HG02943 (cell line): ENCODE results near the gene MTMR6.
"Not testable (repeated sequence)": the region's sequence is repeated elsewhere in the genome, so short reads cannot be mapped to it uniquely, and the experiment has no call there.

ENCODE experiments used
- ATAC-seq: cut with Tn5 transposase; IDR thresholded peaks from one replicate; pipeline ENCODE4 v1.9.1; 2021; ENCODE audit warnings: mild to moderate bottlenecking, low read depth, moderate library complexity; ENCODE audit not compliant: unreplicated experiment

Gene MTMR6

DNA sequence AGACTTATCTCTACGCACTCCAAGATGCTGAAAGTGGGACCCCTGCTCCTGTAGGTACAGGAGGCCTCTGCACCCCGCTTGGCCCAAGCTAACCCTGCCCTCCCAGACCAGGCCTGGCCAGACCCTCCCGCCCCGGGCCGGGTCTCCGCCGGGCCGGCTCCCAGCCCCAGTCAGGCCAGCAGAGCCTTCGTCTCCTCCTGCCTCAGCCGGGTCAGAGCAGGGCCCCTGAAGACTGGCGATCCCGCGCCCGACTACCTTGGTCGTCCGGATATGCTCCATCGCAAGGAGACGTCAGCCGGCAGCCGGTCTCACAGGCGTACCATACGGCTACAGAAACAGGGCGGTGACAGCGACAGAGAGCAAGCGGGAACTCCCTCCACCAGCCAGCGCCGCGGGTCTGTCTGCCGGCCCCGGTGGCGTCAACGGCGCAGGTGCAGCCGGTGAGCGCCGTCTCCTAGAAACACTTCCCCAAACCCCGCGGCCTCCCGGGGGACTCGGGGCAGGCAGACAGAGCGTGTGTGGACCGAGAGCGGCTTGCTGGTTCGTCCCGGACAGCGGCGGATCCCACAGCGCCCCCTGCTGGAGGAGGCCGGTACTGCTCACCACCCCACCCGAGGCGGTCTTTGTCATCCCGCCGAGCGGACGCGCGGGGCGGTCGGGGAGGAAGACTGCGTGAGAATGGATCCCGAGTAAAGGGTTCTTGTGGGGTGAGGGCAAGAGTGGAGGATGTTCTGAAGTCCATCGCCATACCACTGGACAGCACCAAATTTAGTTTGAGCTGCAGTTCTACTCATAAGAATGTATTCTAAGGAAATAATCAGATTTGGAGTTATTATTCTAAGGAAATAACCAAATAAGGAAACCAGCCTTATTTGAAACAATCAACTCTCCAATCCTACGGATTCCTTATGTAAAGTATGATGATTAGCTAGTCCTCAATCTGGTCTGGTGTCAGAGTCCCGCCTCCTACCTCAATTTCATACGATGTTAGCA lies at the start of gene MTMR6:
Gene MTMR6, minus strand, starts transcription at position 520 of the 993 bp plus-strand sequence. Its CDS starts 241 bp downstream, at position 279.
- ATAC-seq: peak; percentile 97

DNA sequence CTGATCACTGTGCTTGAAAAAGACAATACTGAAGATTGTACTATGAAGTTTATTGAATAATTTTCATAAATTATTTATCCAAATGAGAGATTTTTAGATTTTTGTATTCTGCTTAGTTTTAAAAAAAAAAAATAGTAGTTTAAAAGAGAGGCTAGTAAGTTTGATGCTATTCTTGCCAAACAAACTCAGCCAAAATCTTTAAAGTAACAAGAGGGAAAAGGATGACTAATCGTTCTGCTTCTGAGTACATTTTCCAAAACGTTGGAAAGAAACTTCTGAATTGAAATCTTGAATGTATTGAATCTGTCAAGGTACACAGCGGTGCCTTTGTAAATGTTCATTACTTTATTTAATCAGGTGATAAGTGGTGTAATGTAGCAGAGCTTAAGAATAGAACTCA lies 48.6 kb upstream of the MTMR6 start:
- no peak for ATAC-seq

- ATAC-seq: no peak
These were observed 43.3 kb upstream of the MTMR6 start for GRCh38 chr13:25330541-25330940.

DNA sequence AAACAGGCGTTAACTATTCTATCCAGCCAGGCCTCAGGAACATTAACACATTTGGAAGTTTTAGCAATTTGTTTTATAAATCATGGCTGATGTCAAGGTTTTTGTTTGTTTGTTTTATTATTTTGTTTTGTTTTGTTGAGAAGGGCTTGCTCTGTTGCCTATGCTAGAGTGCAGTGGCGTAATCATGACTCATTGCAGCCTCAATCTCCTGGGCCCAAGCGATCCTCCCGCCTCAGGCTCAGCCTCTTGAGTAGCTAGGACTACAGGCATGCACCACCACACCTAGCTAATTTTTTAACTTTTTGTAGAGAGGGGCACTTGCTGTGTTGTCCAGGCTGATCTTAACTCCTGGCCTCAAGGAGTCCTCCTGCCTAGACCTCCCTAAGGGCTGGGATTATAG lies 42.4 kb upstream of the MTMR6 start:
- ATAC-seq: no peak

DNA sequence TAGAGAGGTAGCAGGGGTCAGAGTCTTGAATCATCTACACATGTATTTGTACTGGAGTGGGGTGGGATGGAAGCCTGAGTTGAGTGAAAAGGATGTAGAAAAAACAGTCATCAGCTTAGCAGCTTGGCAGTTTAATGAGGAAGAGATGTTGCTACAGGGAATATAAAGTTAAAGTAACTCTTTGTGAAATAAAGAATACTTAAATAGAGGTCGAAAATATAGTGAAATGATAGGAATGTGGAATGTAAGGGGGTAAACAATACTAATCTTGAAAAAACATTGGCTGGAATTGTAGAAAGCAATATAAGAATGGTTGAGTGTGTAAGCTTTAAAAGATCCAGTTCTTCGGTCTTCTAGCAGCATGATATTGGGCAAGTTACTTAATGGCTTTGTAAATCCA lies 36.8 kb upstream of the MTMR6 start:
- no peak for ATAC-seq

GRCh38 chr13:25319771-25320170 lies 32.5 kb upstream of the MTMR6 start:
- ATAC-seq: no peak

- ATAC-seq: not testable (repeated sequence)
These were observed 31.7 kb upstream of the MTMR6 start for GRCh38 chr13:25318946-25319345.

DNA sequence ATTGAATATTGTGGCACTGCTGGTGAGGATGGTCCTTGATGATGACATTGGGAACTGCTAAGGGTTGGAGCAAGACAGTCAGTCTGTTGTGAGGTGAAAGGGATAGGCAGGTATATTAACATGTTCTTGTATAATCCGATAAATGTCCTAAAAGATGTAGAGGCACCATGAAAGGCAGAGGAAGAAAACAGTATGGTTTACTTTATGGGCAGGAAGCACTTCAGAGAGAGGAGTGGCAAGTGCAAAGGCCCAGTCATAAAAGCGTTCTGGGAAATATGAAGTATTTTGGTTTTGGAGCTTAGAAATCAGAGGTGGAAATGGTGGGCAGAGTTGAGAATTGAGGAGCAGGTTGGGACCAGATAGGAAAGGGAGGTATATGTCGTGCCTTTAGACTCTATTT lies 23.6 kb upstream of the MTMR6 start:
- ATAC-seq: no peak

GRCh38 chr13:25306671-25307464 lies 19.6 kb upstream of the MTMR6 start:
- no peak for ATAC-seq

DNA sequence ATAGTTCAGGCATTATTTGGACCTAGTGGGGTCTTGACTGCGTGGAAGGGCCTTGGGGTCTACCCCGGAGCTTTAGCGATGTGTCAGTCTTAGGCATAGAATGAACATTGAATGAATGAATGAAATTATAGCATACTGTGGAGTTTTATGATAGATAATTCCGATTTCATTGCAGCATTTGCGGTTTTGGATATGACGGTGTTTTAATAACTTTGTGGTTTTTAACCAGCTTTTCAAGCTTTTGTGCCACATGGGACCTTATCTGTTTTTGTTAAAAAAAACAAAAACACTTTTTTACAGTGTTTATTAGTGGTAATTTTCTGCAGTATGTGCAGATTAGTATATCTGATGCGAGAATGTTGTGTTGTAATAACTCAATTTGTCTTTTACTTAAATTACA lies 14.8 kb upstream of the MTMR6 start:
- ATAC-seq: no peak

DNA sequence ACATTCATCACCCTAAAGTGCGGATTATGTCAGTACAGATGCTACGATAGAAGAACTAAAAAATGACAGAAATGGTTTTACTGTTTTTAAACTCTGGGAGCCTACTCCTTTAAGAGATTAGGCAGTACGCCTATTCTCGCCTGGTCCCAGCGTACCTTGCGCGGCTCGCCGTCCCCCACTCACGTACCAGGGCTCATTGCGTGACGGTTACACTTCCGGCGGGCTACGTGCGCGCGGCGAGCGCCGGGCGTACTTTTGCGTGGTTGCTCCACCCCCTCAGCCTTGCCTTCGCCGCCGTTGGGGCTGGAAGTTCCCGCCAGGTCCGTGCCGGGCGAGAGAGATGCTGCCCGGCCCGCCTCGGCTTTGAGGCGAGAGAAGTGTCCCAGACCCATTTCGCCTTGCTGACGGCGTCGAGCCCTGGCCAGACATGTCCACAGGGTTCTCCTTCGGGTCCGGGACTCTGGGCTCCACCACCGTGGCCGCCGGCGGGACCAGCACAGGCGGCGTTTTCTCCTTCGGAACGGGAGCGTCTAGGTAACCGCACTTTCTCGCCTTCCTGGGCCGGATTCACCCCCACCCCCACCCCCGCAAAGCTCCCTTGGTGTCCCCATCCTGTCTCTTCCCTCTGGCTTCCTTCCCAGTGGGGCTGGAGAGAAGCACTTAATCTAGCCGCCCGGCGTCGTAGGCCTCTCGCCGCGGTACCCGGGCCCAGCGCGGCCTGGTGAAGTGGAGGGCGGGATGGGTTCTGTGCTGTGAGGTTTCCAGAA lies 14.2 kb upstream of the MTMR6 start, which contains the start of gene NUP58:
Gene NUP58, plus strand, starts transcription at position 279 of the 767 bp plus-strand sequence. Its CDS starts 149 bp downstream, at position 428.
- peak; percentile 99 for ATAC-seq

DNA sequence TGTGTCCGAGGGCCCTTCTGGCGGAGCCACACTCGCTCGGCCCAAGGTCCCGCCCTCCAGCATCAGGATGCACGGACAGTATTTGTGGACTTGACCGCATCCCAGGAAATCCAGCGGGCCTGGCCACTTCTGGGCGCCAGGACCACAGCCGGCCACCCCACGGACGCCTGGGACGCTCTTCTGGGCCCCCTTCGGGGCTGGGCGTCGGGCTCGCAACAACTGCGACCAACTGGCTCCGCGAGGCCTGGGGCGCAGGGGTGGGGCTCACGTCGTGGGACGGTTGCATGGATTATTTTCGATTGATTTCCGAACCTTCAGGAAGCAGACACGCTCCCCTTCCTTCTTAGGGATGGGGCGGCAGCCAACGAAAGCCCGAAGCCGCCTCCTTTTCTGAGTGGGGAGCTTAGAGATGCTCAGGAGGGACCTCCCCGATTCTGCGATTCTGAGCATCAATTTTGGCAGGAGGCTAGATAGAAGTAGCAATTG lies 13.6 kb upstream of the MTMR6 start:
- peak; percentile 9 for ATAC-seq

DNA sequence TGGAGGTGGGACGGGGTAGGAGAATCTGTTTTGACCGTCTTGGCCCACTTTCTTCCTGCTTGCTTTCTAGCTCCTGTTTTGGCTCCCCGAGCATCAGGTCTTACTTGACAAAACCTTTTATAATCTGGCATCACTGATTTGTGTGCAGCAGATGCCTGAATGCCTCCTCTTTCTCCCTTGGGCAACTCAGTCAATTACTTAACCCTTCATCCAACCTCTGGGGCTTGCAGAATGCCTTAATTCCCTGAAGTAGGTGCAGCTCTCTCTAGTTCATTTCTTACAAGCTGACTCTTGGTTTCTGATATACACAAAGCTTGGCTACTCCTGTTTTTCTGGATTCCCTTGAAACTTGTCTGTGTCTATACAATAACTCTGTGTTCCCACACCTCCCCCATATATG lies 8.4 kb upstream of the MTMR6 start:
- ATAC-seq: no peak

GRCh38 chr13:25295228-25295627 lies 7.9 kb upstream of the MTMR6 start:
- no peak for ATAC-seq

DNA sequence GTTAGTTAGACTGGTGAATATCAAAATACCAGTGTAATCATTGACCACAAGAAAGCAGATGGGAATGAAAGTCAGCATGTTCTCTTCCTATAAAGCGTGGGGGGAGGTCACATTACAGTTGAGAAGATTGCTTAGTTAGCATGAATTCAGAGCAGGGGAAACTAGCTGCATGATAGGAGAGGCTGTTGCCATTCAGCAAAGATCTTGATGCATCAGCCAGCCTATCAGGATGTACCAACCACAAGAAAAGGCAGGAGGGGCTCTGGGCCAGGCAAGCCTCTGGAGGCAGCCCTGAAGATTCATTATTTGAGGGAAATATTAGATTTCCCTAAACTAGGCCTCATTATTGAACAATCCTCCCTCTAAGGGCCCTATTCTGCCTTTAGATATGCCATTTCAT lies 5.0 kb upstream of the MTMR6 start:
- no peak for ATAC-seq

DNA sequence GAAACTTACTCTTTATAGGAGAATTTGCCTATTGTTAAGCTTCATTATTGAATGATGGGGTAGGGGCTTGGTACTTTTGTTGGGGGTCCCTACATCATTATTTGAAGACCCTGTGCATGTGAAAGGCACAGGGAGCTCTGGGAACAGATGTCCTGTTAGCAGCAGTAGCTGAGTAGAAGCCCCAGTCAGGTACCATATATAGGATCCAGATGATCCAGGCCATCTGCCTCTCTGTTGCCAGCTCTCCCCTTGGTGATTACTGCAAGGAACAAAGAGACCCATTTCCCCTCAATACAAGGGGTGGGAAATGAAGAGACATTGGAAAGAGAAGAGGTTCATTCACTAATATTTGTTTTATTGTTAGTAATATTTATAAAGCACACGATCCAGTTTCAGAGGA lies 4.4 kb upstream of the MTMR6 start:
- ATAC-seq: no peak

GRCh38 chr13:25288966-25289365 lies 1.7 kb upstream of the MTMR6 start:
- ATAC-seq: no peak

GRCh38 chr13:25286308-25286968 lies 850 bp downstream of the MTMR6 start:
- ATAC-seq: no peak

GRCh38 chr13:25281935-25282332 lies 5.4 kb downstream of the MTMR6 start:
- peak; percentile 14 for ATAC-seq
